GM21390 (cell line): ENCODE data around the gene EIF1AX.

Experiments used
- ATAC-seq: cut with Tn5 transposase; IDR thresholded peaks from one replicate; pipeline ENCODE4 v1.9.1; 2021; ENCODE audit not compliant: unreplicated experiment

The EIF1AX gene

DNA sequence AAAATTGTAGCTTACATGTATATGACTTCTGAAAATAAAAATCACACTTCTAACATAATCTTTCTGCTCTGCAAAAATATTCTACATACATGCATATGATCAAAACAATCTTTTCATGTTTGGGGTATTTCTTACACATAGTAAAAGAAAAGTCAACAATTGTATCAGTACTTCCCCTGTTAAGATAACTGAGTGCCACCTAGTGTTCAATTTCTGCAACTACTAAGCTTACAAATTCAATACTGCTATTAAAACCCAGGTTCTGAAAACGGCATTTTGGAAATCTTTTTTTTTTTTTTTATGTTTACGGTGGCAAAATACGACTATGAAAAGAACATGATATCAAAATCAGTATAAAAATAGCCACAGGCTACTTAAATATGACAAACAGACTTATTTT lies 14.2 kb downstream of the EIF1AX start:
- ATAC-seq = peak; percentile 65

DNA sequence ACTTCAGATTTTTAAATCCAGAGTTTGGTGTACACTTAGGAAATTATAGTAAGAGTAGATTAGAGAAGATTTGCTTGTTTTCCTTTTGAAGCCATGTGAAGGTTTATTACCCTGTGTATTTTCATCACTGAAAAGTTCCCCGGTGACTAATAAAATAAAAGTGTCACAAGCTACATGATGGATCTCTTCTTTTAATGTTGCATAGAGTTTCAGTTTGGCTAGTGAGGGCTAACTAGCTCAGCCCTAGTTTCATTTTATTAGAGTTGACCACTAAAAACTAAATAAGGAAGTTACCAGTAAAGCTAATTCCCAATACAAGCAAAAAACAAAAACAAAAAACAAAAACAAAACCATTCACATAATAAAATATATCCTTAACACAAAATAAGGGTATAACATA lies 14.8 kb downstream of the EIF1AX start:
- peak; percentile 68 for ATAC-seq

- no peak for ATAC-seq
These were observed 16.7 kb downstream of the EIF1AX start for GRCh38 chrX:20124964-20125363.

DNA sequence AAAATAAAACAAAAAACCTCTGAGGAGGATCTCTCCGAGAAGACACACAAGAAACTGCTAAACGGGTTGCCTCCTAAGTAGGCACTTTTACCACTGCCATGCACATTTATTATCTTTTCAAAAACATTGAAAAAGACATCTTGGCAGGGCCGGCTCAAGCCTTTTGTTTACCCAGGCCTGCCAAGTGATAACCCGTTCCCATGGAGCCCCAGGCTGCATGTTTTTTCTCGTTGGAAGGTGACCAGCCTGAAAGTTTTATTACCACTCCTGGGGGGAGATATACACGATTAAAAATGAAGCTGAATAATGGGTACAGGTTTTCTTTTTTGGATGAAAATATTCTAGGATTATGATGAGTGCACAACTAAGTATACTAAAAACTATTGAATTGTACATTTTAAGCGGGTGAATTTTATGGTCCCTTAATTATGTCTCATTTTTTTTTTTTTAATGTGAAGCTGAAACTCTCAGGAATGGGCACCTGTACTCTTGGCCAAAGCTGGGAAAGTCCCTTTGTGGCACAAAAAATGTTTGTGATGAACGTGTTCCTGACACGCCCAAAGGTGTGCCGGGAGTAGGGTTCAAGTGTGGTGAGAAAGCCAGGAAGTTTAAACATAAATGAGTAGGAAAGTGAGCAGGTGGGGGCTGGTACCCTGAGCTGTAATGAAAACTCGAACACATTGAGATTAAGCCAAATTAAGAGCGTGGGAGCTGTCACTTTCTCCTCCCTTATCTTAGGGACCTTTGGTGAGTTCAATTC lies 23.4 kb downstream of the EIF1AX start:
- no peak for ATAC-seq

DNA sequence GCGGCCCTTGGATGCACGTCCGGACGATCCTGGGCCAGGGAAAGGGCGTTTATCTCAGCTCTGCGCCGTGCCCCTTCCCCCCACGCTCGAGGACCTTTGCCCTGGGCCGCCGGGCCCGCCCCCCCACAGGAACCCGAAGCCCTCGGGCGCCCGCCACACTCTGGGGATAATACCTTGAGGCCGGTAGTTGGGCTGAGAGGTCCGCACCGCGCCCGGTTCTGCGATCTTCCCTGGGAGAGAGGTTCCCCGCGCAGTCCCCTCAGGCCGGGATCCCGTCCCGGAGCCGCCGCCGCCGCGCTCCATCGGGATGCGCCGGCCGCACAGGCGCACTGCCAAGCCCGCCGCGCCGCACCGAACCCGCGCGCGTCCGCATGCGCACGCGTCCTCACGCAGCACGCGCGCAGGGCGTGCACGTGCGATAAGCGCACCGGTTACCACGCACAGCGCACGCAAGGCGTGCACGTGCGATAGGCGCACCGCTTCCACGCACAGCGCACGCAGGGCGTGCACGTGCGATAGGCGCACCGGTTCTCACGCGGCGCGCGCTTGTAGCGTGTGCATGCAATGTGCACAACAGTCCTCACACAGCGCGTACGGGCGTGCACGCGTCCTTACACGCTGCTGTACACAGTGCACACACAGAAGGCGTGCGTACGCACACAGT lies 24.9 kb downstream of the EIF1AX start, which contains the start of gene MAP7D2:
Gene MAP7D2 (minus strand): TSS at position 331 of the 664 bp plus-strand sequence. CDS start 28 bp downstream, at position 303.
- no peak for ATAC-seq

DNA sequence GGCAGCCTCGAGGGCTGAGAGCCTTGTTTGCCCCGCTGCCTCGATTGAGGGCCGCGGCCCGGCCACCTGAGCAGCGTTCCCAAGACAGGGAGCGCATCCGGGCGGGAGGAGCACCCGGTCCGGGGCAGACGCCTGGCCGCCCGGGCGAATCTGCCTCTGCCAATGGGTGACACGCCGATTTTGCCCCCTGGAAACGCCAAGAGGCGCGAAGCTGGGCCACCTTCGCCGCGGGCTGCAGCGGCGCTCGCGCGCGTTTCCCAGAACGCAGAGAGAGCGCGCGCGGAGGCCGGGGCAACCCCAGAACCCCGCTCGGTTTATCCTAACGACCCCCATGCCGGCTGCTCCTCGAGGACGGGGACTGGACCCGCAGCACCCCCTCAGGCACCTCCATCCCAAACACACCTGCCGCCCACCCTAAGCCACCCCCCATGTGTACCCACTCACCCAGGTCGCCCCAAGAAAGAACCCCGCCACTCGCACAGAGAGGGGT lies 25.5 kb downstream of the EIF1AX start:
- ATAC-seq = no peak

GRCh38 chrX:20112022-20112774 lies 29.4 kb downstream of the EIF1AX start:
- no peak for ATAC-seq

GRCh38 chrX:20111271-20111670 lies 30.4 kb downstream of the EIF1AX start:
- ATAC-seq = no peak

GRCh38 chrX:20101934-20102581 lies 39.6 kb downstream of the EIF1AX start:
- no peak for ATAC-seq

DNA sequence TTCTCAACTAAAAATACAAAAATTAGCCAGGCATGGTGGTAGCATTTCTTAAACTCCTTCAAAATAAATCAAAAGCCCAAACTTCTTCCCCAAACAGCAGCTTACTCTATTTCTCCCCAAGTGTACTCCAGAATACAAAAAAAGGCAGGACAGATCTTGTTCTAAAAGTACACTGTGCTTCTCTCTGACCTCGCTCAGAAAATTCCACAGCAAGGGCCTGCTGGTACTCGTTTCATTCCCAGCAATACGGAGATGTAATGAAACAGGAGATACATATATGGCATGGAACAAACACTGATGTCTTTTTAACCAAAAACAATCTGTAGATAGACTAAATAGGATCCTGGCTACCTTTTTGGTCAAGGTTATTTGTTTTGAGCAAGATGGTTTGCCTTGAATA lies 50.1 kb downstream of the EIF1AX start:
- no peak for ATAC-seq

- ATAC-seq = no peak
These were observed 51.8 kb downstream of the EIF1AX start for GRCh38 chrX:20089845-20090244.

DNA sequence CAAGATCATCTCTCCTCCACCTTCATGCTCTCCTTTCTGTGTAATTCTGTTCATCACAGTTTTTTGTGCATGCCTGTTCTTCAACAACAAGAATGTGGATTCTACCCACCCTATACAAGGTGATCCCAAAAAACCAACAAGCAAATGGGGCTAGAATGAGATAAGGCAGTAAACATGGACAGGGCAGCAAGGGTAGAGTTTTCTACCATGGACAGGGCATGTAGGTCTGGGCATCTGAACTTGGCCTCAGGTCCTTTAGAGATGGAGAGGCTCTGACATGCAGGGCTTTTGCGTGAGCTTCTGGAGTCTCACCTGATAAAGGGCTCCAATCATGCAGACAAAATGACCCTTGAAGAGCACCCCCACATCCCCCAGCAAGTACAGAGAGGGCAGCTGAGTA lies 61.4 kb downstream of the EIF1AX start:
- ATAC-seq = no peak
